CD14-positive monocyte (primary cell): ENCODE measurements around the gene TICRR. TPM values are rescaled to one million over a fixed set of nuclear protein-coding genes. Genes with fewer than 3 reads are reported as not detected.

Experiments used
- DNase-seq, 3 donors: peaks; one replicate each; pipeline ENCODE4 v3.0.0-alpha.2; 2011 to 2022
- H2AFZ ChIP-seq: 2 replicates; pipeline ENCODE4 v1.6.0; 2012; ENCODE audit warnings: mild to moderate bottlenecking, low read depth, low read length, inconsistent platforms; ENCODE audit not compliant: insufficient read depth, poor library complexity, severe bottlenecking
- H3K27ac ChIP-seq, 2 donors: 1 replicate in 1 of 2; 2 replicates in 1 of 2; pipeline ENCODE4 v1.5.1; 2012 to 2013; ENCODE audit warnings: low read length in 2 of 2, control low read depth in 1 of 2, inconsistent platforms in 1 of 2, low read depth in 1 of 2, mild to moderate bottlenecking in 1 of 2
- H3K27me3 ChIP-seq, 2 donors: one replicate each; pipeline versions ENCODE4 v1.6.0 to v1.6.1; 2011 to 2013; ENCODE audit warnings: low read length in 2 of 2; ENCODE audit not compliant: control insufficient read depth in 2 of 2, insufficient read depth in 2 of 2
- H3K36me3 ChIP-seq, 2 donors: replicated peaks in 1 of 2; 1 replicate in 1 of 2; 2 replicates in 1 of 2; pipeline versions ENCODE4 v1.5.1 to v1.6.1; 2012 to 2013; ENCODE audit warnings: low read length in 2 of 2, control low read depth in 1 of 2, inconsistent platforms in 1 of 2, mild to moderate bottlenecking in 1 of 2; ENCODE audit not compliant: insufficient read depth in 2 of 2, control insufficient read depth in 1 of 2
- H3K4me1 ChIP-seq, 2 donors: 1 replicate in 1 of 2; 2 replicates in 1 of 2; pipeline versions ENCODE4 v1.5.1 to v1.6.1; 2012 to 2013; ENCODE audit warnings: low read length in 2 of 2, control low read depth in 1 of 2, inconsistent platforms in 1 of 2, mild to moderate bottlenecking in 1 of 2, moderate library complexity in 1 of 2; ENCODE audit not compliant: insufficient read depth in 2 of 2, control insufficient read depth in 1 of 2
- H3K4me2 ChIP-seq: replicated peaks from 2 replicates; pipeline ENCODE3; 2012; ENCODE audit warnings: low read length, moderate library complexity, mild to moderate bottlenecking; ENCODE audit not compliant: poor library complexity, severe bottlenecking; ENCODE audit errors: extremely low read depth
- H3K4me3 ChIP-seq, 3 experiments: fragments of 200-600 bp in 1 of 3; sonication (generic) in 1 of 3; replicated peaks in 1 of 3; 1 replicate in 2 of 3; 2 replicates in 1 of 3; pipeline ENCODE4 v1.5.1; 2011 to 2013; ENCODE audit warnings: low read length in 3 of 3, mild to moderate bottlenecking in 3 of 3, control low read depth in 2 of 3, low read depth in 2 of 3, inconsistent platforms in 1 of 3, moderate library complexity in 1 of 3
- H3K79me2 ChIP-seq: 2 replicates; pipeline ENCODE4 v1.6.0; 2012; ENCODE audit warnings: mild to moderate bottlenecking, control low read depth, inconsistent platforms, low read length, moderate library complexity; ENCODE audit not compliant: insufficient read depth
- H3K9ac ChIP-seq: 2 replicates; pipeline ENCODE4 v1.6.0; 2017; ENCODE audit warnings: low read length, mild to moderate bottlenecking; ENCODE audit not compliant: insufficient read depth, poor library complexity, severe bottlenecking
- H3K9me3 ChIP-seq, 2 donors: replicated peaks in 1 of 2; 1 replicate in 1 of 2; 2 replicates in 1 of 2; pipeline versions ENCODE4 v1.5.1 to v1.6.1; 2012 to 2013; ENCODE audit warnings: low read length in 2 of 2, control low read depth in 1 of 2; ENCODE audit not compliant: control insufficient read depth in 1 of 2, insufficient read depth in 1 of 2
- H4K20me1 ChIP-seq: 2 replicates; pipeline ENCODE4 v1.6.0; 2012; ENCODE audit warnings: mild to moderate bottlenecking, low read length, control low read depth, moderate library complexity; ENCODE audit not compliant: insufficient read depth
- H3K27ac Mint-ChIP-seq, 7 donors: one replicate each; pipeline ENCODE4 v1.8.0; 2020; ENCODE audit warnings: mild to moderate bottlenecking in 7 of 7, mixed read lengths in 7 of 7, moderate library complexity in 6 of 7, inconsistent platforms in 2 of 7
- H3K27me3 Mint-ChIP-seq, 3 donors: one replicate each; pipeline ENCODE4 v1.8.0; 2021 to 2022; ENCODE audit warnings: low read depth in 3 of 3, mild to moderate bottlenecking in 3 of 3, mixed read lengths in 3 of 3, moderate library complexity in 3 of 3, inconsistent platforms in 1 of 3
- H3K36me3 Mint-ChIP-seq, 2 donors: one replicate each; pipeline ENCODE4 v1.8.0; 2020; ENCODE audit warnings: mixed read lengths in 2 of 2, inconsistent platforms in 1 of 2, mild to moderate bottlenecking in 1 of 2
- H3K4me1 Mint-ChIP-seq: one replicate; pipeline ENCODE4 v1.8.0; 2020; ENCODE audit warnings: mild to moderate bottlenecking, mixed read lengths
- H3K4me3 Mint-ChIP-seq, 2 donors: one replicate each; pipeline ENCODE4 v1.8.0; 2020; ENCODE audit warnings: mild to moderate bottlenecking in 2 of 2, mixed read lengths in 2 of 2, moderate library complexity in 1 of 2
- H3K9me3 Mint-ChIP-seq, 7 donors: one replicate each; pipeline ENCODE4 v1.8.0; 2020 to 2022; ENCODE audit warnings: mixed read lengths in 7 of 7, mild to moderate bottlenecking in 6 of 7, moderate library complexity in 6 of 7, inconsistent platforms in 2 of 7
- CTCF ChIP-seq: fragments of 200-600 bp; IDR thresholded peaks from one replicate; pipeline ENCODE4 v1.8.0; 2022; ENCODE audit warnings: antibody characterized with exemption, mild to moderate bottlenecking
- WGBS: methylation state at CpG from one replicate; pipeline ENCODE4 v1.1.5; 2013; ENCODE audit warnings: missing lambda C conversion rate; ENCODE audit not compliant: insufficient coverage; 5-methylcytosine and 5-hydroxymethylcytosine counted together
- intact Hi-C, 2 donors: fragments of 100-400 bp; cut with micrococcal nuclease; formaldehyde crosslinking; loops; one replicate each; pipeline versions ENCODE4 v1.15.0 to v1.15.1; 2023
- polyA plus RNA-seq, 3 donors: library from polyadenylated mRNA; depleted of rRNA in 1 of 3; unstranded in 2 of 3; stranded (reverse) in 1 of 3; fragments of 300-500 nt in 2 of 3; fragments of >200 nt in 1 of 3; fragmentation: Illumina TruSeq in 2 of 3; gene quantifications; 1 replicate in 2 of 3; 2 replicates in 1 of 3; pipeline ENCODE4 v1.2.3, GENCODE V29; 2012 to 2021

Gene TICRR
- polyA plus RNA-seq, 3 donors = not detected

- H3K9me3 Mint-ChIP-seq = peaks cover 0 to 3% (median 0%) of the 10 kb centered on the region in 7 donors
- H3K4me2 ChIP-seq = peak overlapping the region; percentile 90
- peak overlapping the region; percentile 66 to 97 (median 87) for H3K4me3 ChIP-seq
- H3K9ac ChIP-seq = peak overlapping the region; percentile 63
- under 1% methylated on average over 58 of the region's 60 CpGs for WGBS
- H3K36me3 Mint-ChIP-seq = peaks cover 5 to 12% of the 10 kb centered on the region in 2 donors
- no peak for DNase-seq
- H3K4me3 Mint-ChIP-seq = peak overlapping the region; percentile 86 to 94
- no peaks in the 10 kb centered on the region for H3K9me3 ChIP-seq
- no peaks in the 10 kb centered on the region for H4K20me1 ChIP-seq
- peak overlapping the region; percentile 97 for H2AFZ ChIP-seq
- intact Hi-C loops = loop anchor here in 1 of 2 donors (10.0 kb wide), 3 partner anchors 241 to 1111 kb away; partner anchors contain the start of genes CIB1, GDPGP1, MRPL46 and MRPS11
- peaks cover 0 to 8% of the 10 kb centered on the region in 2 donors for H3K36me3 ChIP-seq
- H3K27me3 ChIP-seq = peaks cover 0 to 5% of the 10 kb centered on the region in 2 donors
- H3K4me1 ChIP-seq = peaks cover 24 to 35% of the 10 kb centered on the region in 2 donors
- peak overlapping the region in 3 of 7 donors; percentile 35 to 75 (median 71) for H3K27ac Mint-ChIP-seq
- peaks cover 56% of the 10 kb centered on the region for H3K79me2 ChIP-seq
- peaks cover 9 to 17% (median 16%) of the 10 kb centered on the region in 3 donors for H3K27me3 Mint-ChIP-seq
- no peak for TF ChIP-seq CTCF
- H3K27ac ChIP-seq = peak overlapping the region in 1 of 2 donors; percentile 50
- peaks cover 38% of the 10 kb centered on the region for H3K4me1 Mint-ChIP-seq
Observed at GRCh38 chr15:89575656-89576416, 567 bp downstream of the TICRR start.

- Mint-ChIP-seq H3K4me3 (peak overlapping the region; percentile 86 to 94), H3K36me3 (peaks cover 5 to 15% of the 10 kb centered on the region in 2 donors), H3K9me3 (peaks cover 0 to 3% (median 0%) of the 10 kb centered on the region in 7 donors), H3K27ac (peak overlapping the region in 2 of 7 donors; percentile 64 to 75), H3K4me1 (peaks cover 39% of the 10 kb centered on the region), H3K27me3 (peaks cover 8 to 15% (median 13%) of the 10 kb centered on the region in 3 donors)
- no peak for DNase-seq
- peak overlapping the region; percentile 66 to 97 (median 87) for H3K4me3 ChIP-seq
- H3K9me3 ChIP-seq = no peaks in the 10 kb centered on the region
- H3K4me2 ChIP-seq = peak overlapping the region; percentile 90
- peaks cover 62% of the 10 kb centered on the region for H3K79me2 ChIP-seq
- H3K9ac ChIP-seq = no peak overlapping the region
- H3K4me1 ChIP-seq = peaks cover 24 to 35% of the 10 kb centered on the region in 2 donors
- H3K36me3 ChIP-seq = peaks cover 0 to 13% of the 10 kb centered on the region in 2 donors
- no peak overlapping the region for H3K27ac ChIP-seq
- H2AFZ ChIP-seq = peak overlapping the region; percentile 97
- H3K27me3 ChIP-seq = peaks cover 0 to 5% of the 10 kb centered on the region in 2 donors
- TF ChIP-seq CTCF = no peak
- intact Hi-C loops = loop anchor here in 1 of 2 donors (10.0 kb wide), 3 partner anchors 242 to 1112 kb away; partner anchors contain the start of genes CIB1, GDPGP1, MRPL46 and MRPS11
- 0% methylated on average over 1 of the region's 1 CpG for WGBS
- no peaks in the 10 kb centered on the region for H4K20me1 ChIP-seq
Observed at GRCh38 chr15:89576417-89576773, 1.1 kb downstream of the TICRR start.
